Endodermal cell (in vitro differentiated cells): ENCODE data around the gene TADA3. TPM values are rescaled to one million over a fixed set of nuclear protein-coding genes. Genes with fewer than 3 reads are reported as not detected.

Experiments used
- DNase-seq: peaks from one replicate; pipeline ENCODE4 v3.0.0-alpha.2; 2017
- H3K27ac ChIP-seq: 2 replicates; pipeline ENCODE4 v1.5.1; 2013; ENCODE audit warnings: mild to moderate bottlenecking, low read depth, low read length, moderate library complexity
- H3K27me3 ChIP-seq: 2 replicates; pipeline ENCODE4 v1.6.1; 2013; ENCODE audit warnings: mild to moderate bottlenecking, low read length, moderate library complexity; ENCODE audit not compliant: insufficient read depth, control insufficient read depth, poor library complexity, severe bottlenecking
- H3K36me3 ChIP-seq: 2 replicates; pipeline ENCODE4 v1.7.0; 2013; ENCODE audit warnings: mild to moderate bottlenecking, low read length, moderate library complexity; ENCODE audit not compliant: control insufficient read depth, insufficient read depth
- H3K4me1 ChIP-seq: one replicate; pipeline ENCODE4 v1.7.0; 2013; ENCODE audit warnings: low read length; ENCODE audit not compliant: control insufficient read depth, insufficient read depth
- H3K4me3 ChIP-seq: 2 replicates; pipeline ENCODE4 v1.5.1; 2013; ENCODE audit warnings: mild to moderate bottlenecking, low read length, moderate library complexity
- H3K9ac ChIP-seq: 2 replicates; pipeline ENCODE4 v1.6.1; 2013; ENCODE audit warnings: mild to moderate bottlenecking, low read length, moderate library complexity; ENCODE audit not compliant: poor library complexity, severe bottlenecking; ENCODE audit errors: extremely low read depth
- H3K9me3 ChIP-seq: 2 replicates; pipeline ENCODE4 v1.6.1; 2013; ENCODE audit warnings: mild to moderate bottlenecking, low read length, moderate library complexity; ENCODE audit not compliant: control insufficient read depth
- H3K27ac Mint-ChIP-seq: 2 replicates; pipeline ENCODE4 v1.8.0; 2020; ENCODE audit warnings: mixed read lengths
- H3K27me3 Mint-ChIP-seq: 2 replicates; pipeline ENCODE4 v1.8.0; 2021; ENCODE audit warnings: mild to moderate bottlenecking, mixed read lengths; ENCODE audit not compliant: insufficient read depth
- H3K36me3 Mint-ChIP-seq: 2 replicates; pipeline ENCODE4 v1.8.0; 2020; ENCODE audit warnings: low read depth, mixed read lengths
- H3K4me1 Mint-ChIP-seq: 2 replicates; pipeline ENCODE4 v1.8.0; 2020; ENCODE audit warnings: mixed read lengths
- H3K4me3 Mint-ChIP-seq: 2 replicates; pipeline ENCODE4 v1.8.0; 2020; ENCODE audit warnings: mild to moderate bottlenecking, moderate library complexity, mixed read lengths
- H3K9me3 Mint-ChIP-seq: 2 replicates; pipeline ENCODE4 v1.8.0; 2020; ENCODE audit warnings: mild to moderate bottlenecking, mixed read lengths
- WGBS, 2 experiments: methylation state at CpG; one replicate each; pipeline versions ENCODE4 v1.1.5 to v1.1.7; 2013; ENCODE audit warnings: missing lambda C conversion rate in 2 of 2, mixed read lengths in 1 of 2; ENCODE audit not compliant: insufficient coverage in 1 of 2, insufficient read length in 1 of 2; 5-methylcytosine and 5-hydroxymethylcytosine counted together
- total RNA-seq, 2 donors: library from RNA; stranded (reverse); fragmentation: NEBNext Ultra II Directional in 1 of 2; extraction: Animal tissue kit (Norgen Biotek cat#: 25700) in 1 of 2; gene quantifications; 2 replicates in 1 of 2; 3 replicates in 1 of 2; pipeline ENCODE4 v1.2.1, GENCODE V29; 2021
- TF ChIP-seq, protein P1 (sequence below): fragments of 200-600 bp; sonication (generic); conservative IDR thresholded peaks from 2 replicates; pipeline ENCODE4 v1.5.0; 2021; ENCODE audit warnings: antibody characterized with exemption, mild to moderate bottlenecking

TADA3 gene
- total RNA-seq, 2 donors from 2014 or later, result 52.4 to 62.0 TPM

DNA sequence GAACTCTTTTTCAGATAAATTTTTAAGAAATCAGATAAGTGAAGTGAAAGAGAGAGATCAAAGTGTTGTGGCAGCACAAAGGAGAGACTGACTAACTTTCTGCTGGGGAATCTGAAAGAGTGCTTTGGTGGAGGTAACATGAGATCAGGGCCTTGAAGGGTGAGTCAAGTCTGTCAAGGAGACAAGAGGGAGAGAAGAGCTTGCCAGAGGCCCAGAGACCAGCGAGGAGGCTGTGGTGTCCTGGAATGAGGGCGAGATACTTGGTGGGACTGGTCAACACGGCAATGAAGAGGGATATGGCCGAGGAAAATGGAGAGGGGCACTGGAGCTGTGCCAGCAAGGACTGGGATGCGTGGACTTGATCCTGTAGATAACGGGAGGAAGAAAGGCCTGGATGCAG, 4.6 kb downstream of the TADA3 start:
- Mint-ChIP-seq H3K27ac (peak overlapping the region; percentile 10), H3K4me1 (peaks cover 4% of the 10 kb centered on the region), H3K4me3 (no peak overlapping the region), H3K27me3 (no peaks in the 10 kb centered on the region), H3K9me3 (no peaks in the 10 kb centered on the region), H3K36me3 (peaks cover 64% of the 10 kb centered on the region)
- Histone ChIP-seq H3K27me3 (no peaks in the 10 kb centered on the region), H3K27ac (no peak overlapping the region), H3K9ac (no peak overlapping the region), H3K9me3 (no peaks in the 10 kb centered on the region), H3K4me1 (no peaks in the 10 kb centered on the region), H3K4me3 (no peak overlapping the region), H3K36me3 (peaks cover 64% of the 10 kb centered on the region)
- WGBS, 2 experiments, result 93 to 96% methylated on average over 5 to 6 of the region's 6 CpGs
- TF ChIP-seq, protein P1, sequence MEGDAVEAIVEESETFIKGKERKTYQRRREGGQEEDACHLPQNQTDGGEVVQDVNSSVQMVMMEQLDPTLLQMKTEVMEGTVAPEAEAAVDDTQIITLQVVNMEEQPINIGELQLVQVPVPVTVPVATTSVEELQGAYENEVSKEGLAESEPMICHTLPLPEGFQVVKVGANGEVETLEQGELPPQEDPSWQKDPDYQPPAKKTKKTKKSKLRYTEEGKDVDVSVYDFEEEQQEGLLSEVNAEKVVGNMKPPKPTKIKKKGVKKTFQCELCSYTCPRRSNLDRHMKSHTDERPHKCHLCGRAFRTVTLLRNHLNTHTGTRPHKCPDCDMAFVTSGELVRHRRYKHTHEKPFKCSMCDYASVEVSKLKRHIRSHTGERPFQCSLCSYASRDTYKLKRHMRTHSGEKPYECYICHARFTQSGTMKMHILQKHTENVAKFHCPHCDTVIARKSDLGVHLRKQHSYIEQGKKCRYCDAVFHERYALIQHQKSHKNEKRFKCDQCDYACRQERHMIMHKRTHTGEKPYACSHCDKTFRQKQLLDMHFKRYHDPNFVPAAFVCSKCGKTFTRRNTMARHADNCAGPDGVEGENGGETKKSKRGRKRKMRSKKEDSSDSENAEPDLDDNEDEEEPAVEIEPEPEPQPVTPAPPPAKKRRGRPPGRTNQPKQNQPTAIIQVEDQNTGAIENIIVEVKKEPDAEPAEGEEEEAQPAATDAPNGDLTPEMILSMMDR, result no peak
- DNase-seq, result no peak

DNA sequence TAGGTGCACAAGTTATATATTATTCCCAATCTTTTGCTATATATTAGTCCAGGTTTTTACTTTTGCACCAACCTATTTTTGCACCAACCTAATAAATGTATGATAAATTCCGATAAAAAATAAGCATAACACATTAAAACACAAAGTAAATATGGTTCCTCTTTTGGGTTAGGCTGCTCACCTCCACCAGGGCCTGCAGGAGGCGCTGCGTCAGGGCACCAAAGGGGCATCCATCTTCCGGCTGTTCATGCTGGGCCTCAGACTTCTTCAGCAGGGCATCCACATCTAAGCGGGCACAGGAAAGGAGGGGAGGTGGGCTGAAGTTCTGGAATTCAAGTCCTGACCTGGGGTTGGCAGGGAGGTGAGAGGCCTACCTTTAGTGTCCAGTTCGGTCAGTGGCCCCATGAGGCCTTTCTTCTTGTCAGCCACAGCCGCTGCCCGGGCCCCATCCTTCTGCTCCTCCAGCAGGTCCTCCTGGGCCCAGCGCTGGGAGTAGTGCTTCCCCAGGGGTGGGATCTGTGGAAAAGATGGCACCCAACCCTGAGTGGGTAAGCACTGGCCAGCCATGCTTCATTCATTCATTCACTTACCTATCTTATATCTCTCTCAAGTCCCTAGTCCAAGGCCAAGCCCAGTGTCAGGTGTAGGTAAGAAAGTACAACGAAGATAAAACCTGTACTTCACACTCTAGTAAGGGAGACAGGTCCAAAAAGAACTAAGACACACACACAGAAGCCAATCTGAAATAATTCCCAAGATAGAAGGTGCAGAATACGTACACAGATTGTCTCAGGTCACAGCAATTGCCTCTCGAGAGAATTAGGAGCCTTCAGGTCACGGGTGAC, 5.2 kb downstream of the TADA3 start:
- H3K4me3 Mint-ChIP-seq, result no peak overlapping the region
- Histone ChIP-seq H3K4me3 (no peak overlapping the region), H3K36me3 (peaks cover 67% of the 10 kb centered on the region), H3K4me1 (no peaks in the 10 kb centered on the region), H3K9me3 (no peaks in the 10 kb centered on the region), H3K9ac (no peak overlapping the region), H3K27ac (no peak overlapping the region), H3K27me3 (no peaks in the 10 kb centered on the region)
- no peaks in the 10 kb centered on the region for H3K9me3 Mint-ChIP-seq
- 85 to 91% methylated on average over 5 to 13 of the region's 13 CpGs for WGBS, 2 experiments
- TF ChIP-seq, protein P1, result peak; percentile 78
- H3K4me1 Mint-ChIP-seq, result peaks cover 4% of the 10 kb centered on the region
- H3K36me3 Mint-ChIP-seq, result peaks cover 70% of the 10 kb centered on the region
- no peak overlapping the region for H3K27ac Mint-ChIP-seq
- peak; percentile 67 for DNase-seq
- H3K27me3 Mint-ChIP-seq, result no peaks in the 10 kb centered on the region

DNA sequence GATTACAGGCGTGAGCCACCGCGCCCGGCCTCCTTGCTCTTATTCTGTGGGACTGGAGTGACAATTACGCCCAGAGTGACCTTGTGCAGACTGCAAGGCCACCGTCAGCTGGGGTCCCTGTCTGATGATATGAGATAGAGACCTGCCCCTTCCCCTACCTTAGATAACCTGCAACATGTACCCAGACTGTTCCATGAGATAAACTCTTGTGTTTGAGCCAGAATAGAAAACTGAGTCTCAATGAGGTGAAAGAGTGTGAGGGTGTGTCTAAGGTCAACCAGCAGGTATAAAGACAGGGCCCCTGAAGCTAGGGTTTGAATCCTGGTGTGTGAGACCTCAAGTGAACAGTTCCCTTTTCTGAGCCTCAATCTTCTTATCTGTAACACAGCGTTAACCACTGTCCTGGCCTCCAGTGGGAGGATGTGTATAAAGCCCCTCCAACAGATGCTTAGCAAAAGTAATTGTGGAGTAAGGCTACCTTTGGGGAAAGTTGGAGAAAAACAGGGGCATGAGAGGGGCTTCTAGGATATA, 6.0 kb downstream of the TADA3 start:
- Mint-ChIP-seq H3K36me3 (peaks cover 74% of the 10 kb centered on the region), H3K4me1 (no peaks in the 10 kb centered on the region), H3K27me3 (no peaks in the 10 kb centered on the region), H3K27ac (no peak overlapping the region), H3K9me3 (no peaks in the 10 kb centered on the region), H3K4me3 (no peak overlapping the region)
- Histone ChIP-seq H3K27me3 (no peaks in the 10 kb centered on the region), H3K9ac (no peak overlapping the region), H3K9me3 (no peaks in the 10 kb centered on the region), H3K4me1 (no peaks in the 10 kb centered on the region), H3K4me3 (no peak overlapping the region), H3K27ac (no peak overlapping the region), H3K36me3 (peaks cover 75% of the 10 kb centered on the region)
- DNase-seq, result no peak
- 81 to 93% methylated on average over 3 to 7 of the region's 7 CpGs for WGBS, 2 experiments
- TF ChIP-seq, protein P1, result no peak
